ENCODE data around the gene SLC1A3. TPM values are rescaled to one million over a fixed set of nuclear protein-coding genes. Genes with fewer than 3 reads are reported as not detected.

The SLC1A3 gene
- polyA plus RNA-seq, 3 donors, result 10.0 to 89.3 (median 22.9) TPM

DNA sequence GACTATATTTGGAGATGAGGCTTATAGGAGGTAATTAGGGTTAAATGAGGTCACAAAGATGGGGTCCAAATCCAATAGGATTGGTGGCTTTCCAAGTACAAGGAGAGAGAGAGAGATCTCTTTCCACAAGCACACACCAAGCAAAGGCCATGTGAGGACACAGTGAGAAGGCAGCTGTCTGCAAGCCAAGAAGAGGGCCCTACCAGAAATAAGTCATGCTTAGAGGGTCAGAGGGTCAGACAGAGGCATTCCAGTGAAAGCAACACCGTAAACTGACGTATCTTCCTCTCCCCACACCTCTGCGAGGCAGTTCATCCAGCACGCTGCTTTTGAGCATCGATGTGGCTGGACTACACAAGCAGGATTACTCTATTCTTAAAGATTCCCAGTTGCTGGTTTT is 87.9 kb downstream of the SLC1A3 start:
- H3K27ac ChIP-seq (ENCODE audit: low read depth, low read length), result no peak overlapping the region
- 79 to 86% (median 83%) methylated on average over 5 of the region's 5 CpGs for WGBS, 3 donors

DNA sequence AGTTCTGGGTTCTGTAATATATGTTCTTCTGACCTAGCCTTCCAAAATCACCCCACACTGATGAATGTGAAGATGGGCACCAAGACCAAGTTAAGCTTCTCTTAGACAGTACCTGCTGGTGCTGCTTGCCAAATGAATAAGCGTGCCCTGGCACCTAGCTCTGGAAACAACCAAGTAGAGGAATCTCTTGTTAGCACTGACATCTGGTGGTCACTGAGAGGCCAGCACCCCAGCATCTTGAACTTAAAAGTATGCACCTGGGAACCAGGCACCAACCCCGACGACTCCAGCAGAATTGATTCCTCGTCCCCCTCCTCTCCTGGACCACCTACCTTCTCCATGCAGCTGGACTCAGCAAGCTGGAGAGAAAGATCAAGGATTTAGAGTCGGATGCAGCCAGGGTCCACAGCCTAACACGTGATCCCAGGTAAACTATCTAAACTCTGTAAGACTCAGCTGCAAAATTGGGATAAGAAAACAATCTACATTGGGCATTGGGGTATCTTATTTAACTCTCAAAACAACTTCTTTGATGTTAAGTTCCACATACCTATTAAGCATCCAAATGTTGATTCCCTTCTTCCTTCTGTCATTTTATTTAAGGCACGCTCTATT is 89.8 kb downstream of the SLC1A3 start:
- WGBS, 3 donors, result 26 to 33% (median 30%) methylated on average over 7 of the region's 7 CpGs
- no peak overlapping the region for H3K27ac ChIP-seq (ENCODE audit: low read depth, low read length)

DNA sequence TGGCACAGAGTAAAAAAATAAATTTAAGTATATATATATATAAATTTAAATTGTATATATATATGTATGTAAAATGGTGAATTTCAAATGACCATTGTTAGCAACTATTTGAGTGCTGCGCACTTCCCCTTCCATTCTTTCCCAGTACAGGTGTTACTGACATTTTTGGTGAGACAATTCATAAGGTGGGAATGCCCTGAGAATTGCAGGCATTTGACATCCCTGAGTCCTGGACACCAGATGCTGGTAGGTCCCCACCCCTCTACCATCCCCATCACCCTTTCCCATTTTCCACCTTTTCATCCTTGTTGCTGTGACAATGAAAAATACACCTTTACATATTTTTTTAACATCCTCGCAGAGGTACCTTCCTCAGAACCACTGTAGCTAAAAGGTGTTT is 91.6 kb downstream of the SLC1A3 start:
- whole genome bisulfite sequencing, 3 donors, result 94 to 100% (median 97%) methylated on average over 2 of the region's 2 CpGs
- H3K27ac ChIP-seq (ENCODE audit: low read depth, low read length), result no peak overlapping the region

DNA sequence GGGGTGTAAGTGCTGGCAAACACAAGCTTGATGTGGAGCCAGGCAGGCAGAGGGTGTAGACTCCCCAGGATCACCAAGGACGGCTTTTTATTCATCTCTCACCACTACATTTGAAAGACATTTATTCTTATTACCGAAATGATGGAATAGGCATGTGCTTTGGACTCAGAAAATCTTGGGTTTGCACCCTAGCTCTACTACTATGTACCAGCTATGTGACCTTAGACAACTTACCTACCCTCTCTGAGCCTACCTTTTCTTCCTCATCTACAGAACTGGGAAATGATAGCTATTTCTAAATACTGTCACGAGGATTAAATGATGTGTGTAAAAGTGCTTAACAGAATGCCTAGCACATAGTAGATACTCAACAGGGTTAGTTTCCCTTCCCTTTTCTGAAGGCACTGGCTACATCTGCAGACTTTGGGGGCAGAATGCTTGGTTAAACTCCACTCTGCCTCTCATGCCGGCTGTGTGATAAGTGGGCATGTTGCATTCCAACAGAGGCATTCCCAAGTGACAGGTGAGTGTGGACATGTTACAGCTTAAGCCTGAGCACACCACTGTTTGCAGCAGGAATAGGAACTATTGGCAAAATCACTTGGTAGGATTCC is 94.8 kb downstream of the SLC1A3 start:
- no peak overlapping the region for H3K27ac ChIP-seq (ENCODE audit: low read depth, low read length)
- WGBS, 3 donors, result 62 to 69% (median 68%) methylated on average over 4 of the region's 4 CpGs

DNA sequence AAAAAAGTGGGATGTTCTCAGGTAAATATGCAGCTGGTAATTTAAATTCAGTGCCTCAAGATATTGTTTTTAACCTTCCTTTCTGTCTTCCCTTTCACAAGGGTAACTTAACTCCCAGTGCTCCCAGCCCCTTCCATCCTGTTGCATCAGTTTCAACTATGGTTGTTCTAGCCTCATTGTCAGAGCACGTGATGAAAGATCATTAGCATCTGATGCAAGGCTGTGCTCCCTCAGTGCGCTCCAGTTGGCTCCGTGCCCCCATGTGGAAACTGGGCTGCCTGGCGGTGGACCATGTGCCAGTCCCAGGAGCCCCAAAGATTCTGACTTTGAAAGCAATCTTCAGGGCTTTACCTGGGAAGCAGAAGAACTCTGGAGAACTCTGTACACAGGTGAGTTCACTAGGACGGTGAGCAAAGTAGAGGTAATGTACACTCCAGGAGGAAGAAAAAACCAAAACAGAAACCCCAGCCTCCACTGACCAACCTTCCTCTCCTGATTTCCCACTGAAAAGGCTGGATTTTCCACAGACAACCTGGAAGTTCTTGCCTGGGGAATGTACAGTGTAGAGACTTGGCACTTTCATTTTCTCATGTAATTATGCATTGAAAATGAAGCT is 96.9 kb downstream of the SLC1A3 start:
- WGBS, 3 donors, result 54 to 73% (median 54%) methylated on average over 5 of the region's 5 CpGs
- H3K27ac ChIP-seq (ENCODE audit: low read depth, low read length), result no peak overlapping the region

DNA sequence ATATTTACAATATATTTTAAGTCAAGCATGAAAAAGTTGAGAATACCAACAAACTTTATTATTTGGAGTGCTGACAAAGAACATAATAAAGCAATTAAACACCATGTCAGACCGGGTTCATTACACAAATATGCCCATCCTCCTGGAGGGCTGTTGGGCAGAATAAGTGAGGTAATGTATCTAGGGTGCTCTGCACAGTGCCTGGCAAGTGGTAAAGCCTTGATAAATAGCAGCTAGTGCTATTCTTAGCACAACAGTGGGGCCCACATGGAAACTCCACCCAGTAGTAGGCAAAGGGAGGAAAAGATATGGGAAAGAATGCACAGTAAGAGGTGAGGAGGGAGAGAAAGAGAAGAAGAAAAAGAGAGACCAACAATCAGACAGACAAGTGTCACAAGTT is 97.7 kb downstream of the SLC1A3 start:
- 31 to 63% (median 38%) methylated on average over 1 of the region's 1 CpG for WGBS, 3 donors
- no peak overlapping the region for H3K27ac ChIP-seq (ENCODE audit: low read depth, low read length)

DNA sequence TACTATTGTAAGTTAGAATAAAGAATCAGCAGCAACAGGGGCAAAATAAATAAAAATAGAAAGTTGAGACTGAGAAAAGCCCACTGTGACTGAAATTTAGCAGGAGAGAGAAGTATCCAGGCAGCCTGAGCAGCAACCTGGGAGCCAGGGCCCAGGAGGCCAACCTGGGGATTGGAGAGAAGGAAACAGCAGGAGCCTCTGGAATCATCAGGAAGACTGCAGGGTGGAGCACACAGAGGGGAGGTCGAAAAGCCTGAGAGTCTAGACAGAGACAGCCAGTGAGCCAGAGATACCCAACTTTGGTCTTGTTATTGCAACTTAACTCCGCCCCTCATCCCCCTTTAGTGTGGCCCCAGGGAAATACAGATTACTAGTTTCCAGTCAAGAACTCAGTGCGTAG is 98.6 kb downstream of the SLC1A3 start:
- 74 to 78% (median 75%) methylated on average over 3 of the region's 3 CpGs for WGBS, 3 donors
- H3K27ac ChIP-seq (ENCODE audit: low read depth, low read length), result no peak overlapping the region

DNA sequence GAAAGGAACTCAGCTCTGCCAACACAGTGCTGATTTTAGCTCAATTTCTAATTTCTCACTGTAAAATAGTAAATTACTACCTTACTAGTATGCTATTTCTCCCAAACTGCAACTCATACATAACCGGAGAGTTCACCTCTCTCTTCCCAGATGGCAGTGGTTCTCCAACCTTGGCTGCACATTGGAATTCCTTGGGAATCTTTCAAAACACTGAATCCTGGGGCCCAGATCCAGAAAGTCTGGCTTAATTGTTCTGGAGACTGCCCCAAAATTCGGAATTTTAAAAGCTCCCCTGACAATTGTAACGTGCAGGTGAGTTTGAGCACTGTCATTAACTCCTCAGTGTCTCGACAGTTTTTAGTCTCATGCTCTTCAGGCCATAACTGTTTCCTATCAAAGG is 100.3 kb downstream of the SLC1A3 start:
- H3K27ac ChIP-seq (ENCODE audit: low read depth, low read length), result no peak overlapping the region
- WGBS, 3 donors, result 59 to 74% (median 64%) methylated on average over 4 of the region's 4 CpGs

DNA sequence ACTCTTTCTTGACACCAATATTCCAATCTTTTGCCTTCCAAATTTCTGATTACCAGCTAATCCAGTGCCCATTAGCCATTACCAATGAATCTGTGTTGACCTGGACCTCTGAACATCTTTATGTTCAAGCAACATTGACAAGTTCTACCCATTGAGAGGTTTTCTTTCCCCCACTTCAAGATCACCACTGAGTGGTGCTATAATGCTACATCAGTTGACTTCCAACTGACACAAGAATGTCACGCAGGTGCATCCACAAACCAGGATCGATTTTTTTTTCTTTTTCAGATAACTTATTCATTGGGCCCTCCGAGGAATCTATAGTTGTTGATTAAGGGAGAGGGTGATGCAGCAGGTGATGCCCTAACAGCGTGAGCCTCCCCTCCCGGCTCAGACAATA is 102.6 kb downstream of the SLC1A3 start:
- no peak overlapping the region for H3K27ac ChIP-seq (ENCODE audit: low read depth, low read length)
- WGBS, 3 donors, result 72 to 88% (median 87%) methylated on average over 5 of the region's 5 CpGs

DNA sequence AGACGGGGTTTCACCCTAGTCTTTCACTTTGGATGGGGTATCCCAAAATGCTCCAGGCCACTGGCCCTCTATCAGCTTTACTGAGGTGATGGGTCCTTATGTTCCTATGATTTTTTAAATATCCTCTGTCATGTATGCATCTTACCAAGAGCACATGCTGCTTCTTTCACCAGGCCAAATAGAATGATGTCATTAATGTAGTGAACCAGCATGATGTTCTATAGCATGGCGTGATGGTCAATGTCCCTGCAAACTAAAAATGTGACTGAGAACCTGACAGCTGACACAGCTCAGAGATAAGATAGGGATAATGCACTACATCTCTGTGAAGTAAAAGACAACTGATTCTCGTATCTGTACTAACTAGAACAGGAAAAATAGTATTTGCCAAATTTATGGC is 103.6 kb downstream of the SLC1A3 start:
- no peak overlapping the region for H3K27ac ChIP-seq (ENCODE audit: low read depth, low read length)
- WGBS, 3 donors, result 60 to 81% (median 72%) methylated on average over 3 of the region's 3 CpGs

DNA sequence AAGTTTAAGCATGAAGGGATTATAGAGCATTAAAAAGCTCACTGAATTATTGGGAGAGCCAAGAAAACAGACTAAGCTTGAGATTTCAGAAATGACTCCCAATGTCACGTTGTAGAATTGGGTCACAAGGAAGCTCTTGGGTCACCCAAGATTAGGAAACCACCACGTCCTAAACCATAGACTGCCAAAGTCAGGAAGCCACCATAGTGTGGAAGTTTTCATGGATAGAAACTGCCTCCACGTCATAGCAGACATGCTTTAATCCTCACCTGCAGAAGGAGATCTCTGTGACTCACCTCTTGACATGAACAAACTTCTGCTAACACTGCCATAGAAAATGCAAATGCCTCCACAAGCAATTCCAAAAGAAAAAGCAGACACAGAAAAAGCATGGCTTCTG is 106.3 kb downstream of the SLC1A3 start:
- WGBS, 3 donors, result 42 to 74% (median 49%) methylated on average over 3 of the region's 3 CpGs

DNA sequence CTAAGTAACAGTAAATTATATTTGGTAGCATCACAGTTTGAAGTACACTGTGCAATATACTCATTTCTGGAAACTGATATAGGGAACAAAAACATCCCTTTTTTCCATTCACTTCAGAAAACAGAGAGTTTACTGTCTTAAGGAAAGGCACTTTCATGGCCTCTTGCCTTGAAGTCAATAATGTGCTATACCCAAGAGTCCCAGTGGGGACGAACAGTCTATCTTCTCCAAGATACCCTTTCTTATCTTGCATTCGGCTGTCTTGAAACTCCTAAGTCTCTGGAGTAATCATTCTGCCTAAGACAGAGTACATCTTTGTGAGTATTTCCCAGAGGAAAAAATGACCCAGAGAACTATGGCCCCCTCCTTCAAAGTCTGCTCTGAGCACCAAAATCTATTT is 107.1 kb downstream of the SLC1A3 start:
- H3K27ac ChIP-seq (ENCODE audit: low read depth, low read length), result no peak overlapping the region
- WGBS, 3 donors, result 32 to 60% (median 43%) methylated on average over 2 of the region's 2 CpGs

More for the DNA sequence above, 106.3 kb downstream of the SLC1A3 start:
- H3K27ac ChIP-seq (ENCODE audit: low read depth, low read length), result no peak overlapping the region

DNA sequence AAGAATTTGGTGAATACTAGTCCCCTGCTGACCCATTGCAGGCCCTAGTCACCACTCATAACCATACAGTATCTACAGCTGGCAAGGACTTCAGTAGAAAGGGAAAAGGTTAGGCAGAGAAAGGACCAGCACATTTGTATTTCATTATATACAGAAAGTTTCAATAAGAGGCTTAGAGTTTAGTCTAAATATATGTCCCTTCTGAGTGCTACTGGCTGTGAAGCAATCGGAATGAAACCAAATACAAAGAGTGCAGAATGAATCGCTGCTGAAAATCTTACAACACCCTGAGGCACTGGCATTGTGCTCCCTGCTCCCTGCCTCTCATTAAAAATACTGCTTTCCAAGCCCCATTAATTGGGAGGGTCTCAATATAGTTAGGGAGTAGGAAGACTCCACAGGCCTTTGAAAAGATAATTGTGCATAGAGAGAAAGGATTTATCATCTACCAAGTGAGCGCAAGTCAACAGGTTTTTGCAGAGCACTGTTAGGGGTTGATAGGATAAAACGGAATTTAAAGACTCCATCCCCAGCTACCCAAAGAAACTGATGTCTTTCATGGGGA is 110.8 kb downstream of the SLC1A3 start:
- WGBS, 3 donors, result 85 to 92% (median 90%) methylated on average over 4 of the region's 4 CpGs

DNA sequence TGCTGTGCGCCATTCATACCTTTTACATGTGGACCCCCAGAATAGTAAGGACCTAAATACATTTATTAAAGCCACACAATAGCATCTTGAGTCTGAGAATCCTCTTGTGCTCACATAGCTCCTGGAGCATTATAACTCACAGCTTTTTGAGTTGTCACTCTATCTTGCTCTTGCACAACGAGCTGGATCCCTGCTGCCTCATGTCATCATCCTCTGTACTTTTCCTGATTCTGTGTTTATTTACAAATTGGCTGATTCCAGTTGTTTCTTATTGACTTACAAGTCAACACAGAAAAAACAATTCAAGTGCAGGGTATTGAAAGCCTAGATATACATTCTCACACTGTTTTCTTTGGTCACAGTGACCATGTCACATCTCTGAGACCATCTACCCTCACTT is 112.9 kb downstream of the SLC1A3 start:
- no peak overlapping the region for H3K27ac ChIP-seq (ENCODE audit: low read depth, low read length)
- 65 to 77% (median 73%) methylated on average over 2 of the region's 2 CpGs for WGBS, 3 donors

More for the DNA sequence above, 110.8 kb downstream of the SLC1A3 start:
- H3K27ac ChIP-seq (ENCODE audit: low read depth, low read length), result no peak overlapping the region

DNA sequence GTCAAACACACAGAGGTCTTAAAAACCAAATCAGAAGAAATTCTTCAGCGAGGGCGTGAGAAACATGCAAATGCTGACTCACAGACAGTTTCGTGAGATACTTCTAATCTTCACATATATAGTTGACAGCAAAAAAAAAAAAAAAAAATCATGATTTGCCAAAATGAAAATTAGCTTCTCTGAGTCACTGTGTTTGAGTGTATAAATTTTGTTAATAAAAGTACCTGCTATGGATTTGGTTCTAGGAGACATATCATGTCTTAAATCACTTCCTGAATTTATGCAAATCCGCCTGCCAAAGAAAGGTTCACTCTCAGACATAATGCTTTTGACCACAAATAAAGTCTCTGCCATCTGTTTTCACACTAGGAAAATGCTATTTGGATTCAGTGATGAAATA is 114.3 kb downstream of the SLC1A3 start:
- H3K27ac ChIP-seq (ENCODE audit: low read depth, low read length), result no peak overlapping the region
- 72 to 80% (median 75%) methylated on average over 4 of the region's 4 CpGs for WGBS, 3 donors

DNA sequence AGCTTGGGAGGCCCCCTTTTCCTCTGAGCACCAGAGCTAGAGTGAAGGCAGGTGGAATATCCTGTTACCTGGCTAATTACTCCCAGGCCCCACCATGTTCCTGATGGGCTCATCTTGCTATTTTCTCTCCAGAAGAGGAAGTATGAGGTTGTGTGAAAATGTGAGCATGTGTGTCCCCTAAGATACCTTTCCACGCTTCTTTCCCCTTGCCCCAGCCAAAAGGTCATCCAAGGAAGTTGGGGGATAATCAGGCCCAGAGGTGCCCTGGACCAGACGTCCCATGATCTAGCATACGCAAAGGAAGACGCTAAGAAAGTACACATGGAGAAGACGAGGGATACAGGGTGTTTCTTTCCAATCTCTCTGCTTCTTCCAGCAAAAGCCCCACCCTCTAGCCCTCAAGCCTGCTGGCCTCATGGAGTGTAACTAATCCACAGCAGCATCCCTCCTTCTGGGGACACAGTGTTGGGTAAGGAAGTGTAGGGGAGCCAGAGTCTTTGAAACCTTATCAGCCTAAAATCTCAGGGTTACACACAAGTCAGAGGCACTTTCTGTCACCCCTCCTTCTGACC is 115.3 kb downstream of the SLC1A3 start:
- no peak overlapping the region for H3K27ac ChIP-seq (ENCODE audit: low read depth, low read length)
- 68 to 72% (median 71%) methylated on average over 5 of the region's 5 CpGs for WGBS, 3 donors

DNA sequence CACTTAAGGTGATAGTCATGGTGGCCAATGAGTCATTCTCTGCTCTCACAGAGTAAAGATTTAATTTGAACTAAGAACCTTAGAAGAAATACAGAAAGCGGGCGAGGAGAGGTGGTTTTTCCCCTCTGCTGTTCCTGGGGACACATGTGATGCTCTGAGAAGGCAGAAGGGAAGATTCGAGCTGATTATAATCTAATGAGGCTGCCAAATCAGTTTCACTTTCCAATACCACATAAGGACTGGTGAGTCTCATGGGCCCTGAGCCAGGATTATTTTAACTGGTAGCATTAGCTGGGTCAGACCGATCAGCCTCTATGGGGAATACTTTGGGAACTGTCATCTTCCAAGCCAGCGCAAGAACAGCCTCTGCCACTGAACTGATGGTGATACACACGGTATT is 116.5 kb downstream of the SLC1A3 start:
- H3K27ac ChIP-seq (ENCODE audit: low read depth, low read length), result no peak overlapping the region
- WGBS, 3 donors, result 70 to 77% (median 74%) methylated on average over 6 of the region's 6 CpGs

DNA sequence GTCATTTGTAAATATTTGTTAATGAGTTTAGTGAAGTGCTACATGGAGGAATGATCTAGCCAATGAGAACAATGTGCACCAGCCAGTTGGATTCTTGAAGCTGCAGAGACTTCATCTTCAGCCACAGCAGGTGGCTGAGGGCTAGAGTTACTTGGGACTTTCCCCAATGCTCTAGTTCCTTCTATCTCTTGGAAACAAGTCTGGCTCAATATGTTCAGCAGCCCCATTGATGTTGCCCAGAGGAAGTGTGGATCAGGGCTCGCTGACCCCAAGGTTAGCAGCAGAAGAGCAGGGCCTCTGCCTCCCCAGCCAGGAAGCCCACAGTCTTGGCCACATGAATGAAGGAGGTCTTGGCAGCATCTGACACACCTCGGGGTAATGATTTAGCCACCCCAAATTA is 117.5 kb downstream of the SLC1A3 start:
- 66 to 80% (median 79%) methylated on average over 2 of the region's 2 CpGs for WGBS, 3 donors
- no peak overlapping the region for H3K27ac ChIP-seq (ENCODE audit: low read depth, low read length)

Data from adipose tissue (tissue), 3 donors.